ENCODE measurements around the gene CAPN9. TPM values are rescaled to one million over a fixed set of nuclear protein-coding genes. Genes with fewer than 3 reads are reported as not detected.

Gene CAPN9
- total and polyA plus RNA-seq, 9 of the 15 experiments (the other 6 are each of a cell fraction or from before 2014, with no cell fraction given): not detected

- in situ Hi-C loops (cut with MboI) (no loop called here), intact Hi-C loops (cut with micrococcal nuclease) (no loop called here)
- Histone ChIP-seq H3K4me1 (replicated peaks in 1 of 2; ENCODE audit: control insufficient read depth in 2 of 2, insufficient read depth in 2 of 2, low read length in 2 of 2) (no peaks in the 10 kb centered on the region), H3K27ac (ENCODE audit: extremely low read depth, low read depth, low read length) (no peak overlapping the region), H3K79me2 (ENCODE audit: control insufficient read depth, insufficient read depth, low read length) (no peaks in the 10 kb centered on the region), H3K9me1 (ENCODE audit: control insufficient read depth, insufficient read depth, low read length) (no peaks in the 10 kb centered on the region), H3K36me3 (ENCODE audit: control insufficient read depth, insufficient read depth, low read length) (no peaks in the 10 kb centered on the region), H3K4me3 (no peak overlapping the region), H3K4me2 (ENCODE audit: insufficient read depth, low read length) (no peak overlapping the region), H4K20me1 (replicated peaks; ENCODE audit: control insufficient read depth, insufficient read depth, low read length) (peaks cover 9% of the 10 kb centered on the region; the same call in 1 of the 2 replicates), H2AFZ (ENCODE audit: low read depth, low read length) (no peak overlapping the region), H3K27me3 (ENCODE audit: control insufficient read depth in 2 of 2, insufficient read depth in 2 of 2, low read length in 2 of 2) (peaks cover 43 to 68% of the 10 kb centered on the region in 2 experiments), H3K9me3 (replicated peaks; ENCODE audit: control insufficient read depth, insufficient read depth, low read depth, low read length) (no peaks in the 10 kb centered on the region), H3K9ac (ENCODE audit: insufficient read depth in 1 of 2, low read depth in 2 of 2, low read length in 2 of 2) (no peak overlapping the region)
- CTCF ChIA-PET (ENCODE audit: low intra/inter-chr PET ratio): no interaction called here
- DNase-seq (ENCODE audit: extremely low read depth in 1 of 4, low spot score in 3 of 4) (no peak), FAIRE-seq (peak; percentile 26), ATAC-seq (no peak)
- 0% methylated on average over 8 of the region's 8 CpGs for WGBS (ENCODE audit: insufficient coverage, low coverage, missing lambda C conversion rate)
- POLR2A ChIA-PET: interaction anchor here (0.9 to 1.0 kb wide), 2 partner anchors 10 to 20 kb away, joined by 3 read pairs; no protein-coding TSS in a partner anchor
- no TSS peak for BruUV-seq (replicated peaks)
- TF ChIP-seq SUPT5H (IDR thresholded peaks at IDR 0.05) (no peak), ATF2 (CRISPR knock-in tag; IDR thresholded peaks at IDR 0.05) (no peak), NFE2 (IDR thresholded peaks at IDR 0.05; ENCODE audit: low read depth) (peak; percentile 41; the same call in 1 of the 2 replicates), C11orf30 (IDR thresholded peaks at IDR 0.05; ENCODE audit: low read depth) (0 out of 2 replicates have a peak, but pooled peaks have one; percentile 35), MAFG (tag; conservative IDR thresholded peaks at IDR 0.05) (peak; percentile 64), ZNF316 (IDR thresholded peaks at IDR 0.05) (peak; percentile 51)
Observed at GRCh38 chr1:230761443-230762167, 14.4 kb downstream of the CAPN9 start.
